HG03175 (cell line): ENCODE measurements around the gene SMAD7.
A peak's percentile ranks its signal among the peaks of the same experiment; 100 is the strongest.

Experiments used
- ATAC-seq: cut with Tn5 transposase; IDR thresholded peaks from one replicate; pipeline ENCODE4 v1.9.1; 2021; ENCODE audit warnings: mild to moderate bottlenecking, moderate library complexity; ENCODE audit not compliant: unreplicated experiment

The SMAD7 gene

DNA sequence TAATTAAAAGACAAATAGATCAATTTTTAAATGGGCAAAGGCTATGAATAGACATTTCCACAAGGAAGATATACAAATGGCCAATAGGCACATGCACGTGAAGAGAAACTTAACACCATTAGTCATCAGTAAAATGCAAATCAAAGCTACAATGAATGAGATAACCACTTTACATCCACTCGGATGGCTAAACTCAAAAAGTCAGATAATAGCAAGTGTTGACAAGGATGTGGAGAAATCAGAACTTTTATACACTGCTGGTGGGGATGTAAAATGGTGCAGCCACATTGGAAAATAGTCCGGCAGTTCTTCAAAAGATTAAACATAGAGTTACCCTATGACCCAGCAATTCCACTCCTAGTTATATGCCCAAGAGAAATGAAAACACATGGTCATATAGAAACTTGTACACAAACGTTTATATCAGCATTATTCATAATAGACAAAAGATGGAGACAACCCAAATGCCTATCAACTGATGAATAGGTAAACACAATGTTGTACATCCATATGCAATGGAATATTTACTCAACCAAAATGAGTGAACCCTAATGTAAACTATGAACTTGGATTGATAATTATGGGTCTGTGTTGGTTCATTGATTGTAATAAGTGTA is 51.1 kb downstream of the SMAD7 start:
- no peak for ATAC-seq

DNA sequence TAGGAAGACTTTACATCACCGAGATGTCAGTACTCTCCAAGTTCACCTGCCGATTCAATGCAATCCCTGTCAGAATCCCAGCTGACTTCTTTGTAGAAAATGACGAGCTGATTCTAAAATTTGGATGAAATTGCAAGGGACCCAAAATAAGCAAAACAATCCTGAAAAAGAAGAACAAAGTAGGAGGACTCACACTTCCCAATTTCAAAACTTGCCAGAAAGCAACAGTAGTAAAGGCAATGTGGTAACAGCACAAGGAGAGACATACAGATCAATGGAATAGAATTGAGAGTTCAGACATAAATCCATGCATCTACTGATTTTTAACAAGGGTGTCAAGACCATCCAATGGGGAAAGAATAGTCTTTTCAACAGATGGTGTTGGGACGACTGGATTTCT is 52.2 kb downstream of the SMAD7 start:
- no peak for ATAC-seq

DNA sequence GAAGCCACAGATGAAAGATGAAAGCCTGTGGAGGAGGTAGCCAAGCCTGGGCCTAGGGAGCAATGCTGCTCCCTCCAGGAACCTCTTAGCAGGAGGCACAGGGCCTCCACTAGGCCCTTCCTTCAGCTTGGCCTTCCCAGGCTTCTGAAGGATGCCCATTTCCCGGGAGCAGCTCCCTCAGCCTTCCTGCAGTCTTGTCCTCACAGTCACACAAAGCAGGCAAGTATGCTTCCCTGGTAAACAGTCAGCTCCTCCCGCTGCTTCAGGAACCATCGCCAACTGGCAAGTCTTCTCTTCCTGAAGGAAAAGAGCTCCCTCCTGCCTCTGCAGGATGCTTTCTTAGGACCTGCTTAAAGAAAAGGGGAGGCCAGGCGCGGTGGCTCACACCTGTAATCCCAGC is 53.2 kb downstream of the SMAD7 start:
- ATAC-seq = no peak

DNA sequence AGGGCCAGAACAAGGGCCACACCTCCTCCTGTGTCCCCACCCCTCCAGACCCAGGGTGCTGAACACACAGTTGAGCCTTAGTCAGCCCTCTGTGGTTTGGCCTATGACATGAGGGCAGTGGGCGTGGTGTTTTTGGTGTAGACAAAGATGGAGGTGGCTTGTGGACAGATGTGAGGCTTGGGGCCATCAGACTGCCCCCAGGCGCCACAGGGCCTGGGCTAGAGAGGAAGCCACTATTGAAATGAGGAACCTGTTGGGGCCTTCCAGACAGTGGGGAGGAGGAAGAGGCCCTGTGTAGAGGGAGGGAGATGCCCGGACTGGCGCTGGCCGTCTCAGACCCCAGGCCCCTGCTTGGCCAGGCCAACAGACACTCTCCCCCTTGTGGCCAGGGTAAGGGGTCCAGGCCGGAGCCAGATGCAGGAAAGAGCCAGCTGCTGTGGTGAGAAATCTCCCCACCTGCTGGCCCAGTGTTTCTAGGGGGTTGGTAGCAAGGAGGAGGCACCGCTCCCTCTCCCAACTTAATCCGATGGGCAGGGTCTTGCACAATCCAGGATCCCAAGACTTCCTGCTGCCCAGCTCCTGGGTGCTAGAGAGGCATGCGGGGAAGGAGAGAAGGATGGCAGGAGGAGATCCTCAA is 53.8 kb downstream of the SMAD7 start:
- peak; percentile 69 for ATAC-seq

DNA sequence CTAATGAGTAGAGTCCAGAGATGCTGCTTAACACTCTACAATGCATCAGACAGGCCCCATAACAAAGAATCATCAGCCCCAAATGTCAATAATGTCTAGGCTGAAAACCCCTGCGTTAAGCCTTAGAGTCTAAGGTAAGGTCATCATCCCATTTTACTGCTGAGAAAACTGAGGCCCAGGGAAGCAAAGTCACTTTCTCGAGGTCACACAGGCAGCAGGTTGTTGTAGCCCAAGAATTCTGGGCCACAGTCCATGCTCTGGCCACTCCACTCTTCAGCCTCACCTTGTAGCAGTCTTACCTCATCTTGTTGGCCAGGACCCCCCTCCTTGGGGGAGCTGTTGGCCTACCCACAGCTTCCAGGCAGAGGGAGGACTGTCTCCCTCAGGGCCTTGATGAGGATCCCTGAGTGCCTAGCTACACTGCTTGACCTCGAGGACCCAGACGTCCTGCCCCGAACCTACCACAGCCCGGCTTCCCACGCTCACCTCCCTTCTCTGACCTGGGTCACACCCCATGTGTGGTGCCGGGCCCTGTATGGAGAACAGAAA is 54.4 kb downstream of the SMAD7 start:
- no peak for ATAC-seq

DNA sequence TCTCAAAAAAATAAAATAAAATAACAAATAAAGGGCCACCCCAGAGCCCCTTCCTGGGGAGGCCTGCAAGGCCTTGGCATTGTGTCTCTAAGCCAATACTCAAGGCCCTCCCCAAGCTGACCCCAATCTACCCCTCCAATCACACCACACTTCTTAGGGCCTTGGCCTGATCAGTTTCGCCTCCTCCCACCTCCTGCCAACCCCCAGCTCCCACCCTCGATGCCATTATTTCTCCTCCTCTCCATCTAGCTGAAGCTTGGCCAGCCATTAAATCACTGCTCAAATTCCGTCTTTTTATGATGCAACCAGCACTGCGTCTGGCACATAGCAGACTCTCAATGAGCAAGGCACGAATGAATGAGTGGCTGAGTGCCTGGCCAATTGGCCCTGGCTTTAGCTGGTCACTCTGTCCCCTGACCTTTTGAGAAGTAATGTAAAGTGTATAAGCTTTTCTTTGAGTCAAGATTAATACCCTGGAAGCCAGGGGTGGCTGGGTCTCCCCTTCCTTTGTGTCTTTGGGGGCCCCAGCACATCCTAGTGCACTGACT is 55.9 kb downstream of the SMAD7 start:
- ATAC-seq = no peak

DNA sequence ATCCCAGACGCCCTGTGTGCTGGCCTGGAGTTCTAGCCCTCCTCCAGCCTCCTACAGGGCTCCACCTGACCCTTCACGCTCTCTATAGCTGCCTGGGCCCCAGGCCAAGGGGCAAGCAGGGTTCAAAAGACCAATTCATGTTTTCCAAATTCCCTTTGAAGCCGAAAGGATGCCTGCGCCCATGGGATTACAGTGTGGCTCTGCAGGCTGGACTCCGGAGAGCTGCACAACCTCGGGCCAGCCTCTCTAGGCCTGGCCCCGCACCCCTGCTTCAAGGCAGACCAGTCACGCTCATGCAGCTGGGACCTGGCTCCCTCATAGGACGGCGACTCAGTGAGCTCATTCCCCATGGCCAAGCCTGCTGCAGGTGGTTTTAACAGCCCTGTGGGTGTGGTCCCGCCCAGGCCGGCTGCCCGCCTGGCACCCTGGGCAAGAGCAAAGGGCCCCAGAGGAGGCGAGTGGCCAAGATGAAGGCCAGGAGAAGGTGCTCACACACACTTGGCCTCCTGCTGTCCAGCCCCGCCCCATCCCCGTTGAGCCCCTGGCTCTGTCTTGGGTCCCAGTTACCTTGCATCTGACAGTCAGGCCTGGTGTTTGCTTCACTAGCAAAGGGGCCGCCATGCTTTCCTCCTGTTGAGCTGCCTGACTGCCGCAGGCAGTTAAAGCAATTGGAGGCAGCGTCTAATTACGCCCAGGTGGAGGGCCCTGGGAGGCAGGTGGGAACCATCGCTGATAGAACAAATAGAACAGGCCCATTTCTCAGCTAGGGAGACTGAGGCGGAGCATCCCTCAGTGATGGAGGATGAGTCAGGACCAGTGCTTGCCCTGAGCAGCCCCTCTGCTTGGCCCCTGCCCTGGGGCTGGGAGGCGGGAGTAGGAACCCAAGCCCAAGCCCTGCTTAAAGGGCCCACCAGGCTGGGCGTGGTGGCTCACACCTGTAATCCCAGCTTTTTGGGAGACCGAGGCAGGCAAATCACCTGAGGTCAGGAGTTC is 56.9 kb downstream of the SMAD7 start:
- ATAC-seq = no peak

DNA sequence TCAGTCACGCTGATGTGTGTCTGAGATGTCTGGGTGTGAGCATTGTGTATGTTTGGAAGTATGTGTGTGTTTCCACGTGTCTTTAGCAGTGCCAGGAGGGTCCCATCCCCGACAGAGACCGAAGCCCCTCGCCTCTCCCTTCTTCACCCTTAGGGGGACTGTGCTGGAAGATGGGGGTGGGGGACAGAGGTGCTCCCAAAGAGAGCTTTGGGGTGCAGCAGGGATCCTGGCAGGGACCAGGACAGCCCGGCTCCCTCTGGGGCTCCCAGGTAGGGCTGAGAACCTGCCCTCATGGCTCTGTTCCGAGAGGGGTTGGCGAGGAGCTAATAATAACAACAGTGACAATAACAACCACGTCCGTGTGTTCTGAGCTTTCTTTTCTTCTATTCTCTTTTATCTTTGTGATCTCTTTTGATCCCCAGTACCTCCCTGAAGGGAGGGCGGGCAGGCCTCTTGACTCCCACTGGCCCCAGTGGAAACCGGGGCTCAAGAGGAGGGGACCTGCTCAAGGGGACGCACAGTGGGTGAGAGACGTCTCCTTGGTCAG is 57.6 kb downstream of the SMAD7 start:
- no peak for ATAC-seq

DNA sequence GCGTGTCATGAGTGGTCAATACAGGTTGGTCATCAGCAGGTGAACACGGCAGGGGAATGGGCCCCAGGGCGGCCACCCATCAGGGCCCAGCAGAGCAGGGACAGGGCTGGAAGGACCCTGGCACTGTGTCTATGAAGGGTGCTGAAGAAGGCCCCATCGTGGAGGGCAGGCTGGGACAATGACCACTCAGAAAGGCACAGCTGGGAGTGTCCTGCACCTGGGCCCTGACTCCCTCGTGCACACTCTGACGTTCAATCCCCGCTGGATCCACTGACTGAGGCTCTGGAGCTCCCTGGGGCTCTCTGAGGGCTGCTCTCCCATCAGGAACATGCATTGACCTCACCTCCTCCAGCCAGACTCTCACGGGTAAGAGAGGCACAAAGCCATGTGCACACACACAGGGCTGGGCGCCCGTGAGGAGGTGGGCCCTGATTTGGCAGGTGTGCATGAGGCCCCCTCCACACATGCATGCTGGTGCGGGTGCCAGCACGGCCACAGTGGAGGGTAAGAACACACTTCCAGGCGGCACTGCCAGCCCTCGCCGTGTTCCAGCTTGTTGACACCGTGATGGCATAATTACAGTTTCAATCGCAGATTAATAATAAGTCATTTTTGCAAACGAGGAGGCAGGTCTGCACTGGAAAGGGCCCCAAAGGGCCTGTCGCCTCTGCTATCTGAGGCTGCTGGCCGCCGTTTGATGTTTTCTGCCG is 58.5 kb downstream of the SMAD7 start:
- no peak for ATAC-seq

DNA sequence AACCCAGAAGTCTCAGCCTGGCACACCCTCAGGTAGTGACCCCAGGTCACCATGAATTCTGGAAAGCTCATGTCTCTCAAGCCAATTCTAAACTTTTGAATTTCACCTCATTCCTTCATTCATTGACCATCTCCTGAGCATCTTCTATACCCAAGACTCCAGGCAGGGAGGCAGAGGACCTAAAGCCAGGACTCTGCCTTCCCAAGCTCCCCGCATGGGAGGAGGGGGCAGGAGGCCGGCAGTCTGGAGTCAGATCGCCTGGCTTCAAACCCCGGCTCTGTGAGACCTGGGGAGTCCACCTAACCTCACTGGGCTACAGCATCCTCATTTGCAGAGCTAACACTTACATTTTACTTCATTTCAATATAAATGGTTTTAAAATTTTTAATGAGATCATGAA is 59.0 kb downstream of the SMAD7 start:
- no peak for ATAC-seq

DNA sequence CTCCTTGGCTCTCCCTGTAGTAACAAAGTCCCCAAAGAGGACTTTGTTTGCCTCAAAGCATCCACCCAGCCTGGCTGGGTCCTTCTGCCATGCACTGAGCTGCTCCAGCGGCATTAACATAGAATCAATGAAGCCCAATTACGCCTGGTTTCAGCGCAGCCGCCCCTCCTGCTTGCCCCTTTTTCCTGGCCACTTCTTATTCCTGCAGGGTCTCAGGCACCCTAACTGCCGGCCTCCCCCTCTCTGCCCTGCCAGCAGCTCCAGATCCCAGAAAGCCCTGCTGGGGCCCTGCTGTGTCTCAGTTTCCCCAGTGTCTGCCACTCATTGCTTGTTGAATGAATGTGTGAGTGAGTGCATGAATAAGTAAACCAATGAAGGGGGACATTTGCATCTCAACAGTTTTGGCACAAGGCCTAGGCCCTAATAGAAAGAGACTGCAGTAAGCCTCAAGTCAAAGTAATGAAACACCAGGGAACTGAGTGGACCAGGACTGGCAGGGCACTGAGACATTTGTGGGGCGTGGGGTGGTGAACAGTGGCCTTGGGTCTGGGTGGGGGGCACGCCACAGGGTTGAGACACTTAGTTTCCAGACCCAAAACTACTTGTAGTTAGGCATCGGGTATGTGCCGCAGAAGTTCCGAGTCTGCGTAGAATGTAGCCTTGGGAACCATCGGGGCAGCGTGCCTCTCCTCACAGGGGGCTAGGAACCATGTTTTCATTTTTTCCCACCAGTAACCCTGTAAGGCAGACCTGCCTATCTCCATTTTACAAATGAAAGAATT is 60.6 kb downstream of the SMAD7 start:
- ATAC-seq = no peak

DNA sequence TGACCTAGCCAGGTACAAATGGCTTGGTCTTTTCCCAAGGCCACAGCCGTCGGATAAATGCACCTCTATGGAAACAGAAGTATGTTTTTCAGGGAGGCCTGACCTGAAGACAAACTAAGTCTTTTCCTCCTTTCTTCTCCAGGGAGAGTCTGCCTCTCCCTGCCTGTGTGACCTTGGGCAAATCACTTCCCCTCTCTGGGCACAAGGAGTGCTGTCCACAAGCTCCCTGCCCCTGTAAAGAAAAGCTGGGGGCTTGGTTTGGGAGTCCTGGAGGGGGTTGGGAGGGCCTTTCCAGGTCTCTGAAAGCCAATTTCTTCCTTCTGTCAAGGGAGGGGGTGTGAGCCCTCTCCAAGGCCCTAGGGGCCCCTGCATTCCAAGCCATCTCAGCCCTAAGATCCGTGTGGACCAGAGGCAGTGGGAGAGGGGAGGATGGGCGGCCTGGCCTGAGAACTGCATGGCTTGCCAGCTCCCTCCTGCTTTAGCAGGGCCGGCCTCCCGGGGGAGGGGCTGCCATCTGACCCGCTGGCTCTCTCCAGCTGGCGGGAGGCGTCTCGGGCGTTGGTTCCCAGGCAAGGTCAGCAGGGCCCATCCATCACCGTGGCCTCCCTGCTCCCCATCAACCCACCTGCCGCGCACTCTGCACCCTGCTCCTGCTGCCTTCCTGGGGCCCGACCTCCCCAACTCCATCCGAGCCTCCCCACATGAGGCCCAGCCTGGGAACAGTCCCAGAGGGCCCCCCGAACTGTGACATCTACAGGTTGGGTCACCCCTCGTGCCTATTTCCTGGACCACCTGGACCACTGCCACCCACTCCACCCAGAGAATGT is 61.4 kb downstream of the SMAD7 start:
- ATAC-seq = no peak

DNA sequence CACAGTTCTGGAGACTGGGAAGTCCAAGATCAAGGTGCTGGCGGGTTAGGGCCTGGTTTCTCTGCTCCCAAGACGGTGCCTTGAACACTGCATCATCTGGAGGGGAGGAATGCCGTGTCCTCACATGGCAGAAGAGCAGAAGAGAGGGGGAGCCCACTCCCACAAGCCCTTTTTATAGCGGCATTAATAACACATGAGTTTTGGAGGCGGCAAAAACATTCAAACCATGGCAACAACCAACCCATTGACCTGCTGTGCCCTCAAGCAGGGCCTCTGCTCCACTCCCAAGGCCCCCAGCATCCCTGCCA is 62.0 kb downstream of the SMAD7 start:
- ATAC-seq = no peak

DNA sequence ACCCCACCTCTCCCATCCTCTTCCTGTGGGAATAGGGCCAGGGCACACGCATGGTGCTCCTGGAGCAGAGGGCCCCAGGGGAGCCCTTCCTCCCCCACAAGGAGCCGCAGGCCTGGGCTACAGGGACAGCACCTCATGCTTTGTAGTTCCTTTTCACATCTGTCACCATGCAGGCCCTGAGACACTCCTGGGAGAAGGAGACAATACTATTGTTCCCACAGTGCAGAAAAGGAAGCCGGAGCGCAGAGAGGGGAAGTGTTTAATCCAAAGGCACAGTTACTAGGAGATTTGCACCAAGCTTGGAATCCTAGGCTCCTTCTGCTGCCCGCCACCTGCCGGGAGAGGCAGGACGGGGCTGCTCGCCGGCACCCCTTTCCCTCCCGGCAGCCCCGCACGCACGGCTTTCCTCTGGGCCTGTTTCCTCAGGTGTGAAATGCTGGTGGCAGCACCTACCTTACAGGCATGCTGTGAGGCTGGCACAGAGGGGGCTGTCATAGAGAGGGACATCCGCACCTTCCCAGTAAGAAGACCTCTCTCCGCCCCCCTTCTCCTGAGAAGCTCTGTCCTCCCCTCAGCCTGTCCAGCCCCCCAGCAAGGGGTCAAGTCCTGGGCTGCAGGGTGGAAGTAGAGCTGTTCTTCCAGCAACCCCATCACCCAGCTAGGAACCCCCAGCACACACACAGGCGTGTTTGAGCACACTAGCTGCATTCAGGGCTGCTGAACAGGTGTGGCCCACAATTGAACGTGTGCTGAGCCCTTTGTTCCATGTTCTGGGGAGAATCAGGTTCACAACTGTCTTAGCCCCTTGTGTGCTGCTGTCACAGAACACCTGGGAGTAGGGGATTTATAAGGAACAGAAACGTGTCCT is 62.6 kb downstream of the SMAD7 start:
- no peak for ATAC-seq

DNA sequence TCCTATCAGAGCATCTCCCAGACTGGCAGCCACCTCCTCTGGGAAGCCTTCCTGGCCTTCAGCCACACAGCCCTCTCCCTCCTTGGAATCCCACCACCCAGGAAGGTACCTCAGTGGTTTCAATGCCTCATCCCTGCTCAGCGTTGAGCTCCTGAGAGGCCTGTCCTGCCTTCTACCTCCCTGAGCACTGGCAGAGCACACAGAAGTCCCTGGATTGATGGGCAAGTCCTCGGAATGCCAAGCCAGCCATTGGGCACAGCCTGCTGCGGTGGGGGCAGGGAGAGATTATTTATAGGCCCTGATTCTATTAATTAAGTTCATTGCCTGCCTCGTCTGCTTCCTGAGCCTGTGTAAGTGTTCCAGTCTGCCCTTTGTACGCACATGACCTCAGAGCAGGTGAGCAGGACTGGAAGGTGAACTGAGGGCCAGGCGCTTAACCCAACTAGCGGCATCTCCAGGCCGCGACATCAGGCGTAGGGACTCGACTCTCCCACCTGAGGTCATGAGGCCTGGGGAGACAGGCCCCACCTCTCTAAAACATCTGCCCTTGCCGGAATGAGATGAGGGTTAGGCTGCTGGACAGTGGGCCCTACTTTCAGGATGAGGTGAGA is 63.4 kb downstream of the SMAD7 start:
- ATAC-seq = no peak

DNA sequence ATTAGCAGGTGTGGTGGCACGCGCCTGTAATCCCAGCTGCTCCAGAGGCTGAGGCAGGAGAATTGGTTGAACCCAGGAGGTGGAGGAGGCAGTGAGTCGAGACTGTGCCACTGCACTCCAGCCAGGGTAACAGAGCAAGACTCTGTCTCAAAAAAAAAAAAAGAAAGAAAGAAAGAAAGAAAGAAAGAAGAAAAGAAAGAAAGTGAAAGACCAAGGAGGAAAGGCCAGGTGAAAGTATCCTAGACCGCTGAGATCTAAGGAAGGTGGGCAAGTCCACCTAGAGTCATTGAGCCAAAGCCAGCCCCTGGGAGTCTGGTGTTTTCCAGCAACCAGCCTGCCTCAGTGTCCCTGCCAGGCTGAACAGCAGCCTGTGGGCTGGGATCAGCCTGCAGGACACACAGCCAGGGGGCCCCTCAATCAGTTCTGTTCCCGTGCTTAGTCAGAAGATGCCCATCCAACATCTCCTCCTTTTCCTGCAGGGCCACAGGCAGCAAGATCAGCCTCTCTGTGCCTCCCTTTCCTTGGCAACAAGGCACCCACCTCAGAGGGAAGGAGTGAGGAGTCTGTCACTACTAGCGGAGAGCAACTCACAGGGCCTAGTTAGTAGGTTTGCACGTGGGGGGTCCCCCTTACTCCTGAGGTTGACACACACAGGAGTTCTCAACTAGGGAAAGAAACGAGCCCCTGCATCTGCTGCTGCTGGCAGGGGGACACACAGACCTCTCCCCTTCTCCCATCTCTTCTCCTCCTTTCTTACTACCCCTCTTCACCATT is 64.1 kb downstream of the SMAD7 start:
- no peak for ATAC-seq

DNA sequence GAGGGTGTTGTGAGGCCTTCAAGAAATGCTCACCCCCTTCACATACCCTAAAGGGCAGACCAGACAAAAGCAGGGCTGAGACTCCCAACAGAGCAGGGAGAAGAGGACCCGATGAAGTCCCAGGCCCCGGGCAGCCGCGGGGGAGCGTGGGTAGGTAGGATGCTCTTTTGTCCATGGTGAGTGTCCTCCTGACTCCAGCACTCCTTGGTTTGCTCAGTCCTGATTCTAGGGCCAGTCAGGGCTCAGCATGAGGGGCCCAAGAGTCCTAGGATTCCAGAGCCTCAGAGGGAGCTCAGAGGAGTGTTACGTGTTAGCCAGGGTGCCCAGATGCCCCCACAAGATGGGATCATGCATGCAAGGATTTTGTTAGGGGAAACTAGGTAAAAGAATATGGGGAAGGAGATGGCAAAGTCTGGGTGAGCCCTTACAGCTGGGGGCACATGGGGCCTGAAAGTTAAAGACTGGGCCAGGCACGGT is 64.8 kb downstream of the SMAD7 start:
- no peak for ATAC-seq
